A549 treated with Mapracorat at 1 μM for 4 hours (cell line): Measurements from ENCODE around the gene BCS1L. TPM values are rescaled to one million over a fixed set of nuclear protein-coding genes. Genes with fewer than 3 reads are reported as not detected.

ENCODE experiments used
- total RNA-seq: library from RNA; stranded (reverse); fragments of 200-300 nt; extraction: Qiagen RNA extraction; gene quantifications from 5 replicates; pipeline ENCODE4 v1.2.3, GENCODE V29; 2022

BCS1L gene
- total RNA-seq = 40.0 to 53.1 TPM (median 43.5 TPM) in 5 replicates

GRCh38 chr2:218659258-218659987 lies at the start of gene BCS1L, which contains the start of gene ZNF142:
BCS1L (plus strand) TSS chr2:218659683; CDS start chr2:218660988, 1,305 bp downstream.
ZNF142 (minus strand) TSS chr2:218659623; CDS start chr2:218656429, 3,194 bp downstream.

GRCh38 chr2:218671654-218672566 lies 12.4 kb downstream of the BCS1L start, which contains the start of the genes RNF25 and STK36:
RNF25 (minus strand) TSS chr2:218672002; CDS start chr2:218671970, 32 bp downstream.
STK36 (plus strand) TSS chr2:218672086; CDS start chr2:218672830, 744 bp downstream.

GRCh38 chr2:218710687-218711549 lies 51.4 kb downstream of the BCS1L start, which contains the start of gene TTLL4:
TTLL4 (plus strand) TSS chr2:218710835; CDS start chr2:218737677, 26,842 bp downstream.

Other genes with a start within 250 kb of the BCS1L start
- gene VIL1, start 240.6 kb upstream of the BCS1L start, total RNA-seq = 0.13 to 0.51 TPM (median 0.21 TPM) in 5 replicates
- 4.3 to 6.4 TPM (median 4.9 TPM) in 5 replicates for gene USP37, start 91.3 kb upstream of the BCS1L start, total RNA-seq
- gene CNOT9, start 90.8 kb upstream of the BCS1L start, total RNA-seq = 39.2 to 43.7 TPM (median 41.6 TPM) in 5 replicates
- gene PLCD4, start 51.8 kb upstream of the BCS1L start, total RNA-seq = 0.29 to 0.56 TPM (median 0.39 TPM) in 5 replicates
- 12.7 to 19.0 TPM (median 17.1 TPM) in 5 replicates for gene ZNF142, start 60 bp upstream of the BCS1L start, total RNA-seq
- gene RNF25, start 12.3 kb downstream of the BCS1L start, total RNA-seq = 50.2 to 55.3 TPM (median 51.5 TPM) in 5 replicates
- gene STK36, start 12.4 kb downstream of the BCS1L start, total RNA-seq = 9.1 to 12.7 TPM (median 12.4 TPM) in 5 replicates
- 24.1 to 32.8 TPM (median 24.6 TPM) in 5 replicates for gene TTLL4, start 51.2 kb downstream of the BCS1L start, total RNA-seq
- gene CYP27A1, start 122.5 kb downstream of the BCS1L start, total RNA-seq = 0.14 to 0.16 TPM (median 0.15 TPM) in 3 of 5 replicates, not detected in the others
- gene PRKAG3, start 172.1 kb downstream of the BCS1L start, total RNA-seq = not detected in 5 replicates
- 0.12 to 0.29 TPM (median 0.19 TPM) in 5 replicates for gene WNT6, start 200.1 kb downstream of the BCS1L start, total RNA-seq
- 0.10 to 0.16 TPM (median 0.12 TPM) in 4 of 5 replicates, not detected in the other for gene WNT10A, start 221.2 kb downstream of the BCS1L start, total RNA-seq